IMR-90 (cell line): Measurements from ENCODE around the gene OGFR. TPM values are rescaled to one million over a fixed set of nuclear protein-coding genes. Genes with fewer than 3 reads are reported as not detected.

Source experiments
- ATAC-seq: fragments of 200-7000 bp; cut with Tn5 transposase; 2 replicates; pipeline ENCODE4 v1.9.1; 2020; ENCODE audit warnings: low read depth, mild to moderate bottlenecking, moderate library complexity
- BruUV-seq: library from RNA; stranded (reverse); fragments of 400-500 nt; replicated peaks from 2 replicates; lab custom pipeline; 2021; lab: Mats Ljungman, UMichigan
- CTCF ChIA-PET: fragments of 300-600 bp; formaldehyde crosslinking; extraction: SDS; loops from one replicate; lab custom pipeline; 2021; ENCODE audit warnings: antibody characterized with exemption; lab: Yijun Ruan, JAX
- POLR2A ChIA-PET: fragments of 300-600 bp; sonication (Branson Sonifier 250); formaldehyde crosslinking; loops from one replicate; lab custom pipeline; 2022; ENCODE audit warnings: antibody characterized with exemption; ENCODE audit not compliant: unreplicated experiment; lab: Charles Lee
- DNase-seq: peaks from one replicate; pipeline ENCODE4 v3.0.0; 2013
- H2AFZ ChIP-seq: replicated peaks from 2 replicates; pipeline ENCODE3; 2013; ENCODE audit warnings: low read length, mild to moderate bottlenecking; ENCODE audit not compliant: poor library complexity
- H2AK5ac ChIP-seq: 2 replicates; pipeline ENCODE4 v1.6.1; 2013; ENCODE audit warnings: low read depth, low read length, inconsistent platforms
- H2AK9ac ChIP-seq: replicated peaks from 2 replicates; pipeline ENCODE3; 2013; ENCODE audit warnings: mild to moderate bottlenecking, low read depth, low read length, moderate library complexity; ENCODE audit not compliant: poor library complexity
- H2BK120ac ChIP-seq: 2 replicates; pipeline ENCODE4 v1.6.1; 2013; ENCODE audit warnings: low read depth, low read length, inconsistent platforms
- H2BK15ac ChIP-seq: 3 replicates; pipeline ENCODE4 v1.6.1; 2013; ENCODE audit warnings: low read depth, low read length, inconsistent platforms
- H2BK20ac ChIP-seq: 2 replicates; pipeline ENCODE4 v1.6.1; 2013; ENCODE audit warnings: low read depth, mild to moderate bottlenecking, inconsistent platforms, low read length, moderate library complexity
- H2BK5ac ChIP-seq: 2 replicates; pipeline ENCODE4 v1.6.1; 2013; ENCODE audit warnings: mild to moderate bottlenecking, low read depth, low read length, inconsistent platforms; ENCODE audit not compliant: poor library complexity, severe bottlenecking
- H3K14ac ChIP-seq: replicated peaks from 2 replicates; pipeline ENCODE4 v1.6.1; 2013; ENCODE audit warnings: low read depth, low read length, inconsistent platforms
- H3K18ac ChIP-seq: 2 replicates; pipeline ENCODE4 v1.6.1; 2013; ENCODE audit warnings: low read depth, low read length, control low read depth
- H3K23ac ChIP-seq: 2 replicates; pipeline ENCODE4 v1.6.1; 2013; ENCODE audit warnings: low read depth, low read length, inconsistent platforms
- H3K27ac ChIP-seq: 2 replicates; pipeline ENCODE4 v1.5.1; 2013; ENCODE audit warnings: mild to moderate bottlenecking, control low read depth, low read length; ENCODE audit not compliant: insufficient read depth
- H3K27me3 ChIP-seq: 2 replicates; pipeline ENCODE4 v1.6.1; 2013; ENCODE audit warnings: low read length; ENCODE audit not compliant: control insufficient read depth, insufficient read depth
- H3K36me3 ChIP-seq: 2 replicates; pipeline ENCODE4 v1.6.1; 2013; ENCODE audit warnings: low read length, mixed read lengths; ENCODE audit not compliant: control insufficient read depth, insufficient read depth
- H3K4ac ChIP-seq: 2 replicates; pipeline ENCODE4 v1.6.1; 2013; ENCODE audit warnings: low read depth, low read length, inconsistent platforms
- H3K4me1 ChIP-seq: 2 replicates; pipeline ENCODE4 v1.6.1; 2013; ENCODE audit warnings: low read length, mixed read lengths; ENCODE audit not compliant: control insufficient read depth, insufficient read depth
- H3K4me2 ChIP-seq: 2 replicates; pipeline ENCODE4 v1.6.1; 2013; ENCODE audit warnings: low read depth, mild to moderate bottlenecking, control low read depth, low read length, moderate library complexity
- H3K4me3 ChIP-seq: 2 replicates; pipeline ENCODE4 v1.5.1; 2013; ENCODE audit warnings: low read depth, mild to moderate bottlenecking, control low read depth, low read length, moderate library complexity; ENCODE audit not compliant: insufficient read depth
- H3K56ac ChIP-seq: 2 replicates; pipeline ENCODE4 v1.6.1; 2013; ENCODE audit warnings: low read length, inconsistent platforms; ENCODE audit not compliant: insufficient read depth; ENCODE audit errors: extremely low read depth
- H3K79me1 ChIP-seq, 2 experiments: 2 replicates each; pipeline ENCODE4 v1.6.1; 2013; ENCODE audit warnings: low read length in 2 of 2, inconsistent platforms in 1 of 2, low read depth in 1 of 2
- H3K9ac ChIP-seq: 2 replicates; pipeline ENCODE4 v1.6.1; 2013; ENCODE audit warnings: low read depth, low read length, control low read depth
- H3K9me1 ChIP-seq: 2 replicates; pipeline ENCODE4 v1.6.1; 2013; ENCODE audit warnings: low read length, inconsistent platforms; ENCODE audit not compliant: insufficient read depth
- H3K9me3 ChIP-seq: 2 replicates; pipeline ENCODE4 v1.6.1; 2013; ENCODE audit warnings: low read length; ENCODE audit not compliant: control insufficient read depth, insufficient read depth
- H4K20me1 ChIP-seq: 2 replicates; pipeline ENCODE4 v1.6.1; 2013; ENCODE audit warnings: low read length, inconsistent platforms; ENCODE audit not compliant: insufficient read depth
- H4K5ac ChIP-seq: 2 replicates; pipeline ENCODE4 v1.6.1; 2013; ENCODE audit warnings: mild to moderate bottlenecking, low read depth, low read length, control low read depth
- H4K8ac ChIP-seq, 2 experiments: 2 replicates each; pipeline ENCODE4 v1.6.1; 2013; ENCODE audit warnings: low read depth in 2 of 2, low read length in 2 of 2, control low read depth in 1 of 2, inconsistent platforms in 1 of 2
- H4K91ac ChIP-seq: 2 replicates; pipeline ENCODE4 v1.6.1; 2013; ENCODE audit warnings: low read depth, low read length, inconsistent platforms; ENCODE audit not compliant: insufficient read depth
- MXI1 ChIP-seq: IDR thresholded peaks from 2 replicates; pipeline ENCODE4 v1.6.1; 2012; ENCODE audit warnings: low read depth, mild to moderate bottlenecking, low read length, moderate library complexity, borderline replicate concordance
- WGBS, 2 experiments: methylation state at CpG; one replicate each; pipeline versions ENCODE4 v1.1.5 to v1.1.7; 2013; ENCODE audit warnings: missing lambda C conversion rate in 2 of 2; ENCODE audit not compliant: insufficient read length in 1 of 2; ENCODE audit errors: extremely low coverage in 2 of 2; 5-methylcytosine and 5-hydroxymethylcytosine counted together
- dilution Hi-C: fragments of 300-500 bp; cut with HindIII; formaldehyde crosslinking; loops from one replicate; pipeline ENCODE4 v1.14.3; 2018; ENCODE audit warnings: low sequenced_read_pairs; ENCODE audit not compliant: unreplicated experiment
- in situ Hi-C: fragments of 300-500 bp; cut with MboI; formaldehyde crosslinking; loops from 3 replicates; pipeline ENCODE4 v1.14.3; 2019; ENCODE audit warnings: low sequenced_read_pairs, inconsistent platforms, mixed read lengths
- intact Hi-C: fragments of 100-400 bp; cut with micrococcal nuclease; formaldehyde crosslinking; loops from 2 replicates; pipeline ENCODE4 v1.10.0; 2022
- polyA plus RNA-seq, 3 experiments: library from polyadenylated mRNA; depleted of rRNA; stranded (reverse); fragments of >200 nt; gene quantifications; 2 replicates each; pipeline ENCODE4 v1.2.3, GENCODE V29; 2012; ENCODE audit warnings: low replicate concordance in 1 of 3
- total RNA-seq: library from RNA; depleted of rRNA; stranded (reverse); fragments of >200 nt; gene quantifications from 2 replicates; pipeline ENCODE4 v1.2.3, GENCODE V29; 2012

Gene OGFR
- total and polyA plus RNA-seq, 2 of the 4 experiments (the other 2 are of a cell fraction) = 22.4 to 30.1 TPM

DNA sequence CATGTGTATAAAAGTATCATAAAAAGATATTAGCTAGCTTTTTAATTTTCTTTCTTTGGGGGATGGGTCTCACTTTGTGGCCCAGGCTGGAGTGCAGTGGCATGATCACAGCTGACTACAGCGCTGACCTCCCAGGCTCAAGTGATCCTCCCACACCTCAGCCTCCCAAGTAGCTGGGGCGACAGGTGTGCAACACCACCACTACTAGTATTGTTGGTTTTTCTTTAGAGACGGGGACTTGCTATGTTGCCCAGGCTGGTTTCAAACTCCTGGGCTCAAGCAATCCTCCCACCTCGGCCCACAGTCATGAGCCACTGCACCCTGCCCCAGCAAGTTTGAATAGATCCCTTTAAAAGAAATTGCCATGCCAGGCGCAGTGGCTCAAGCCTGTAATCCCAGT, 50.5 kb downstream of the OGFR start:
- H3K56ac ChIP-seq = no peak overlapping the region
- H2AK5ac ChIP-seq = no peak overlapping the region
- no peak overlapping the region for H4K8ac ChIP-seq
- DNase-seq (no peak), ATAC-seq (no peak)
- H2AFZ ChIP-seq = no peak overlapping the region
- no TSS peak for BruUV-seq
- H4K5ac ChIP-seq = no peak overlapping the region
- peaks cover 21 to 56% of the 10 kb centered on the region in 2 experiments for H3K79me1 ChIP-seq
- no peak overlapping the region for H3K27ac ChIP-seq
- dilution Hi-C loops = no loop called here
- intact Hi-C loops = no loop called here
- no peak overlapping the region for H3K9ac ChIP-seq
- H3K9me1 ChIP-seq = peaks cover 4% of the 10 kb centered on the region; the same call in 1 of the 2 replicates
- ChIA-PET POLR2A (no interaction called here), CTCF (no interaction called here)
- no peak for TF ChIP-seq MXI1
- no peak overlapping the region for H2BK5ac ChIP-seq
- in situ Hi-C loops = no loop called here
- no peak overlapping the region for H3K4me2 ChIP-seq
- no peak overlapping the region for H3K14ac ChIP-seq
- H3K9me3 ChIP-seq = no peaks in the 10 kb centered on the region
- H3K36me3 ChIP-seq = peaks cover 27% of the 10 kb centered on the region
- no peak overlapping the region for H3K4me3 ChIP-seq
- no peaks in the 10 kb centered on the region for H3K4me1 ChIP-seq
- no peak overlapping the region for H2BK15ac ChIP-seq
- H3K4ac ChIP-seq = no peak overlapping the region
- H4K91ac ChIP-seq = no peak overlapping the region
- peaks cover 19% of the 10 kb centered on the region; the same call in 1 of the 2 replicates for H4K20me1 ChIP-seq
- no peaks in the 10 kb centered on the region for H3K27me3 ChIP-seq
- H2AK9ac ChIP-seq = no peak overlapping the region
- no peak overlapping the region for H2BK120ac ChIP-seq
- H3K23ac ChIP-seq = no peak overlapping the region
- WGBS, 2 experiments = 83% methylated on average over 1 of the region's 5 CpGs; no CpG with 5 or more reads in 1 of the 2 experiments
- no peak overlapping the region for H3K18ac ChIP-seq
- no peak overlapping the region for H2BK20ac ChIP-seq
